Endothelial cell of umbilical vein (primary cell): Measurements from ENCODE around the gene SHKBP1. TPM values are rescaled to one million over a fixed set of nuclear protein-coding genes. Genes with fewer than 3 reads are reported as not detected.

Experiments used
- BruUV-seq: library from RNA; stranded (reverse); fragments of 400-500 nt; replicated peaks from 2 replicates; lab custom pipeline; 2021; lab: Mats Ljungman, UMichigan
- CTCF ChIA-PET: fragments of 300-600, 350-600 bp; sonication (Branson Sonifier 250); formaldehyde crosslinking; loops from one replicate; lab custom pipeline; 2021; ENCODE audit warnings: antibody characterized with exemption, inconsistent platforms; lab: Charles Lee
- POLR2A ChIA-PET: fragments of 300-600, 350-600 bp; sonication (Branson Sonifier 250); formaldehyde crosslinking; loops from one replicate; lab custom pipeline; 2021; ENCODE audit warnings: antibody characterized with exemption, inconsistent platforms; lab: Charles Lee
- DNase-seq: peaks from one replicate; pipeline ENCODE4 v3.0.0-alpha.2; 2011; ENCODE audit warnings: low read depth, low spot score
- FAIRE-seq: peaks from 2 replicates; lab custom pipeline; 2011; peaks lifted over from hg19 to GRCh38; lab: Jason Lieb, UNC
- H2AFZ ChIP-seq: 2 replicates; pipeline ENCODE4 v1.6.0; 2012; ENCODE audit warnings: low read depth, low read length, control low read depth, inconsistent platforms
- H3K27ac ChIP-seq: 2 replicates; pipeline ENCODE4 v1.5.1; 2011; ENCODE audit warnings: low read depth, mild to moderate bottlenecking, control low read depth, low read length, moderate library complexity; ENCODE audit not compliant: insufficient read depth
- H3K27me3 ChIP-seq, 2 experiments: 2 replicates each; pipeline versions ENCODE4 v1.6.0 to v1.6.1; 2011; ENCODE audit warnings: low read length in 2 of 2, mixed read lengths in 1 of 2; ENCODE audit not compliant: control insufficient read depth in 2 of 2, insufficient read depth in 2 of 2
- H3K36me3 ChIP-seq, 2 experiments: 2 replicates in 1 of 2; 3 replicates in 1 of 2; pipeline ENCODE4 v1.5.1; 2011; ENCODE audit warnings: low read length in 2 of 2, mild to moderate bottlenecking in 1 of 2, moderate library complexity in 1 of 2; ENCODE audit not compliant: control insufficient read depth in 2 of 2, insufficient read depth in 2 of 2; ENCODE audit errors: extremely low read depth in 1 of 2
- H3K4me1 ChIP-seq: 3 replicates; pipeline ENCODE4 v1.5.1; 2011; ENCODE audit warnings: mild to moderate bottlenecking, low read length; ENCODE audit not compliant: control insufficient read depth, insufficient read depth; ENCODE audit errors: extremely low read depth
- H3K4me2 ChIP-seq: 2 replicates; pipeline ENCODE4 v1.6.1; 2011; ENCODE audit warnings: low read length, control low read depth, mixed read lengths; ENCODE audit not compliant: insufficient read depth
- H3K4me3 ChIP-seq, 3 experiments: fragments of 200-600 bp in 1 of 3; sonication (generic), shearing (Covaris generic) in 1 of 3; replicated peaks in 1 of 3; 2 replicates each; pipeline ENCODE4 v1.5.1; 2011 to 2016; ENCODE audit warnings: control low read depth in 3 of 3, low read length in 3 of 3, mild to moderate bottlenecking in 2 of 3, inconsistent platforms in 1 of 3, low read depth in 1 of 3, moderate library complexity in 1 of 3; ENCODE audit not compliant: insufficient read depth in 1 of 3
- H3K79me2 ChIP-seq: 2 replicates; pipeline ENCODE4 v1.6.0; 2012; ENCODE audit warnings: low read length, inconsistent platforms; ENCODE audit not compliant: control insufficient read depth, insufficient read depth
- H3K9ac ChIP-seq: replicated peaks from 2 replicates; pipeline ENCODE3; 2011; ENCODE audit warnings: low read length, control low read depth; ENCODE audit not compliant: insufficient read depth; ENCODE audit errors: extremely low read depth
- H3K9me1 ChIP-seq: replicated peaks from 3 replicates; pipeline ENCODE4 v1.6.0; 2011; ENCODE audit warnings: mild to moderate bottlenecking, low read length; ENCODE audit not compliant: control insufficient read depth, insufficient read depth; ENCODE audit errors: extremely low read depth
- H3K9me3 ChIP-seq: replicated peaks from 2 replicates; pipeline ENCODE4 v1.5.1; 2012; ENCODE audit warnings: low read length, inconsistent platforms; ENCODE audit not compliant: control insufficient read depth, insufficient read depth
- H4K20me1 ChIP-seq: replicated peaks from 2 replicates; pipeline ENCODE3; 2011; ENCODE audit warnings: mild to moderate bottlenecking, low read length; ENCODE audit not compliant: control insufficient read depth, insufficient read depth; ENCODE audit errors: extremely low read depth
- CTCF ChIP-seq, 2 donors: IDR thresholded peaks; 1 replicate in 1 of 2; 2 replicates in 1 of 2; pipeline ENCODE4 v1.5.1; 2011; ENCODE audit warnings: low read length in 2 of 2, mild to moderate bottlenecking in 2 of 2, moderate library complexity in 2 of 2, control low read depth in 1 of 2, inconsistent platforms in 1 of 2, low read depth in 1 of 2; ENCODE audit not compliant: insufficient read depth in 1 of 2; ENCODE audit errors: extremely low read depth in 1 of 2
- EZH2 ChIP-seq: IDR thresholded peaks from 2 replicates; pipeline ENCODE4 v1.6.1; 2012; ENCODE audit warnings: borderline replicate concordance, low read depth, mild to moderate bottlenecking, moderate library complexity, low read length, inconsistent platforms; ENCODE audit not compliant: severe bottlenecking
- FOS ChIP-seq: IDR thresholded peaks from 2 replicates; pipeline ENCODE4 v1.6.1; 2011; ENCODE audit warnings: mild to moderate bottlenecking, low read length, moderate library complexity, borderline replicate concordance; ENCODE audit not compliant: insufficient read depth
- GATA2 ChIP-seq: IDR thresholded peaks from 2 replicates; pipeline ENCODE4 v1.7.0; 2011; ENCODE audit warnings: low read depth, mild to moderate bottlenecking, moderate library complexity, mixed read lengths, low read length; ENCODE audit not compliant: insufficient read length, insufficient read depth
- JUN ChIP-seq: IDR thresholded peaks from 2 replicates; pipeline ENCODE4 v1.6.1; 2011; ENCODE audit warnings: borderline replicate concordance, low read depth; ENCODE audit not compliant: insufficient read length, insufficient read depth
- MAX ChIP-seq: IDR thresholded peaks from 2 replicates; pipeline ENCODE4 v1.6.1; 2011; ENCODE audit not compliant: insufficient read depth, insufficient read length
- MYC ChIP-seq: IDR thresholded peaks from one replicate; pipeline ENCODE4 v1.6.1; 2011; ENCODE audit warnings: mild to moderate bottlenecking, low read depth, low read length
- POLR2A ChIP-seq: IDR thresholded peaks from 2 replicates; pipeline ENCODE4 v1.6.1; 2012; ENCODE audit warnings: low read depth, mild to moderate bottlenecking, control low read depth, low read length
- POLR2AphosphoS5 ChIP-seq: IDR thresholded peaks from 2 replicates; pipeline ENCODE4 v1.6.1; 2012; ENCODE audit warnings: low read depth, mild to moderate bottlenecking, control low read depth, low read length, moderate library complexity; ENCODE audit not compliant: insufficient read depth
- dilution Hi-C: fragments of 300-500 bp; cut with MboI; formaldehyde crosslinking; loops from one replicate; pipeline ENCODE4 v1.15.0; 2019; ENCODE audit warnings: low sequenced_read_pairs; ENCODE audit not compliant: extremely low pct_ligation_motif_present
- intact Hi-C: fragments of 100-400 bp; cut with micrococcal nuclease; formaldehyde crosslinking; loops from one replicate; pipeline ENCODE4 v1.10.0; 2022
- polyA plus RNA-seq, 4 experiments: library from polyadenylated mRNA; depleted of rRNA in 3 of 4; stranded (reverse) in 3 of 4; unstranded in 1 of 4; fragments of >200 nt; gene quantifications; 2 replicates each; pipeline versions ENCODE4 v1.2.1 to v1.2.3, GENCODE V29; 2011 to 2012; ENCODE audit warnings: missing spikeins in 1 of 4
- total RNA-seq: library from RNA; stranded (reverse); gene quantifications from 2 replicates; pipeline ENCODE4 v1.2.3, GENCODE V29; 2021

The SHKBP1 gene
- total and polyA plus RNA-seq, 2 donors (not counting 3 experiments of a cell fraction or from before 2014, with no cell fraction given), result 106 to 113 TPM

- H3K4me3 ChIP-seq, result no peak overlapping the region
- H3K4me2 ChIP-seq, result no peak overlapping the region
- H3K27me3 ChIP-seq, result peaks cover 0 to 4% of the 10 kb centered on the region in 2 experiments
- ChIA-PET CTCF (interaction anchor here (2.2 to 5.0 kb wide), 8 partner anchors 9 to 109 kb away, joined by 10 to 126 read pairs (median 38); partner anchors contain the start of gene LTBP4), POLR2A (no interaction called here)
- no peaks in the 10 kb centered on the region for H3K36me3 ChIP-seq
- no peak overlapping the region for H3K27ac ChIP-seq
- no peak overlapping the region for H3K9ac ChIP-seq
- no peak for DNase-seq
- no peak overlapping the region for H2AFZ ChIP-seq
- BruUV-seq, result no TSS peak
- H3K9me3 ChIP-seq, result no peaks in the 10 kb centered on the region
- TF ChIP-seq CTCF (IDR thresholded peaks at IDR 0.05; ENCODE audit: extremely low read depth in 1 of 2, insufficient read depth in 1 of 2, low read depth in 1 of 2, low read length in 2 of 2), result no peak
- TF ChIP-seq EZH2, result no peak
- TF ChIP-seq FOS, result no peak
- TF ChIP-seq JUN, result no peak
- no peak for TF ChIP-seq POLR2A
- TF ChIP-seq POLR2AphosphoS5, result no peak
- TF ChIP-seq GATA2, result no peak
- no peak for TF ChIP-seq MYC
- TF ChIP-seq MAX, result no peak
- H3K79me2 ChIP-seq, result no peaks in the 10 kb centered on the region
- no peaks in the 10 kb centered on the region for H3K9me1 ChIP-seq
- H3K4me1 ChIP-seq, result no peaks in the 10 kb centered on the region
- dilution Hi-C loops (no loop called here), intact Hi-C loops (loop anchor here (10.0 kb wide), 1 partner anchor 488 kb away; no protein-coding TSS in a partner anchor)
- FAIRE-seq, result no peak
- no peaks in the 10 kb centered on the region for H4K20me1 ChIP-seq
Observed at GRCh38 chr19:40633207-40633606, 56.5 kb downstream of the SHKBP1 start.
